Left lung (tissue), 10 donors: ENCODE data around the gene CREB3L2. TPM values are rescaled to one million over a fixed set of nuclear protein-coding genes. Genes with fewer than 3 reads are reported as not detected.

ENCODE experiments used
- ATAC-seq: fragments of 200-7000 bp; cut with Tn5 transposase; one replicate; pipeline ENCODE4 v1.9.1; 2020; ENCODE audit warnings: moderate library complexity
- DNase-seq, 4 donors: peaks; one replicate each; pipeline ENCODE4 v3.0.0-alpha.2; 2013 to 2020
- H3K27ac ChIP-seq, 2 donors: fragments of 200-600 bp; sonication (generic) in 1 of 2; one replicate each; pipeline versions ENCODE4 v1.5.0 to v1.8.0; 2020 to 2021
- H3K27me3 ChIP-seq, 2 donors: fragments of 200-600 bp; sonication (generic) in 1 of 2; one replicate each; pipeline versions ENCODE4 v1.5.0 to v1.8.0; 2020 to 2021
- H3K36me3 ChIP-seq, 2 donors: fragments of 200-600 bp; sonication (generic) in 1 of 2; one replicate each; pipeline versions ENCODE4 v1.5.0 to v1.8.0; 2020 to 2021
- H3K4me1 ChIP-seq, 2 donors: fragments of 200-600 bp; one replicate each; pipeline ENCODE4 v1.8.0; 2021
- H3K4me3 ChIP-seq, 2 donors: fragments of 200-600 bp; sonication (generic) in 1 of 2; one replicate each; pipeline versions ENCODE4 v1.5.0 to v1.8.0; 2020 to 2021; ENCODE audit warnings: mild to moderate bottlenecking in 1 of 2
- H3K9me3 ChIP-seq, 2 donors: fragments of 200-600 bp; sonication (generic) in 1 of 2; one replicate each; pipeline versions ENCODE4 v1.5.0 to v1.8.0; 2020 to 2021
- CTCF ChIP-seq, 2 donors: fragments of 200-600 bp; sonication (generic) in 1 of 2; IDR thresholded peaks; one replicate each; pipeline versions ENCODE4 v1.5.0 to v1.8.0; 2021; ENCODE audit warnings: antibody characterized with exemption in 2 of 2
- intact Hi-C, 2 donors: fragments of 100-400 bp; cut with DNase I; formaldehyde crosslinking; loops; one replicate each; pipeline versions ENCODE4 v1.11.2 to v1.14.2; 2022
- polyA plus RNA-seq, 6 donors: library from polyadenylated mRNA; unstranded; fragments of 120-200 nt; gene quantifications; one replicate each; pipeline ENCODE4 v1.2.1, GENCODE V29; 2013; ENCODE audit not compliant: insufficient read length in 6 of 6
- total RNA-seq, 2 donors: library from RNA; stranded (reverse); fragmentation: NEBNext Ultra II Directional; extraction: Animal tissue kit (Norgen Biotek cat#: 25700); gene quantifications; one replicate each; pipeline ENCODE4 v1.2.1, GENCODE V29; 2021
- donor health status: DM: no; HTN: yes; CAD: no.
- donor health status: DM: no; HTN: no; CAD: no.

Gene CREB3L2
- total and polyA plus RNA-seq, 8 donors: 49.9 to 62.7 (median 58.9) TPM

- ATAC-seq: peak; percentile 55
- Histone ChIP-seq H3K4me3 (no peak overlapping the region), H3K9me3 (no peaks in the 10 kb centered on the region), H3K27me3 (no peaks in the 10 kb centered on the region), H3K4me1 (peaks cover 20 to 47% of the 10 kb centered on the region in 2 donors), H3K36me3 (no peaks in the 10 kb centered on the region), H3K27ac (peak overlapping the region in 1 of 2 donors; percentile 35)
- no peak for TF ChIP-seq CTCF (IDR thresholded peaks at IDR 0.05)
- intact Hi-C loops: no loop called here
- peak in 1 of 4 donors; percentile 74 for DNase-seq
Observed at GRCh38 chr7:137962875-137963507, 38.9 kb downstream of the CREB3L2 start.

GRCh38 chr7:137962491-137962874 is 39.4 kb downstream of the CREB3L2 start:
- DNase-seq: no peak
- no peak overlapping the region for H3K4me3 ChIP-seq
- no peaks in the 10 kb centered on the region for H3K27me3 ChIP-seq
- H3K27ac ChIP-seq: no peak overlapping the region
- ATAC-seq: no peak
- H3K36me3 ChIP-seq: no peaks in the 10 kb centered on the region
- peaks cover 17 to 44% of the 10 kb centered on the region in 2 donors for H3K4me1 ChIP-seq
- no peak for TF ChIP-seq CTCF (IDR thresholded peaks at IDR 0.05)
- H3K9me3 ChIP-seq: no peaks in the 10 kb centered on the region
- intact Hi-C loops: no loop called here

GRCh38 chr7:137961200-137962177 is 40.4 kb downstream of the CREB3L2 start:
- no peaks in the 10 kb centered on the region for H3K36me3 ChIP-seq
- TF ChIP-seq CTCF (IDR thresholded peaks at IDR 0.05): no peak
- H3K4me3 ChIP-seq: no peak overlapping the region
- no peak overlapping the region for H3K27ac ChIP-seq
- intact Hi-C loops: no loop called here
- ATAC-seq: peak; percentile 45
- no peak for DNase-seq
- no peaks in the 10 kb centered on the region for H3K27me3 ChIP-seq
- peaks cover 13 to 46% of the 10 kb centered on the region in 2 donors for H3K4me1 ChIP-seq
- no peaks in the 10 kb centered on the region for H3K9me3 ChIP-seq

GRCh38 chr7:137960020-137960419 is 41.9 kb downstream of the CREB3L2 start:
- H3K4me1 ChIP-seq: peaks cover 9 to 37% of the 10 kb centered on the region in 2 donors
- no peaks in the 10 kb centered on the region for H3K36me3 ChIP-seq
- no peak for DNase-seq
- intact Hi-C loops: no loop called here
- no peak overlapping the region for H3K4me3 ChIP-seq
- no peaks in the 10 kb centered on the region for H3K27me3 ChIP-seq
- no peak for ATAC-seq
- no peak overlapping the region for H3K27ac ChIP-seq
- TF ChIP-seq CTCF (IDR thresholded peaks at IDR 0.05): no peak
- no peaks in the 10 kb centered on the region for H3K9me3 ChIP-seq
